Activated gamma-delta T cell treated with anti-CD3 and anti-CD28 coated beads, Interleukin-2, amount 50 U/mL, for 16 hours (primary cell): ENCODE results near the gene SMYD4.
"Not testable (repeated sequence)": the region's sequence is repeated elsewhere in the genome, so short reads cannot be mapped to it uniquely, and the experiment has no call there.

Experiments used
- DNase-seq: peaks from one replicate; pipeline ENCODE4 v3.0.0-alpha.2; 2020; ENCODE audit warnings: low read depth

SMYD4 gene

GRCh38 chr17:1820528-1821252 lies 9.0 kb downstream of the SMYD4 start:
- no peak for DNase-seq

GRCh38 chr17:1813088-1813487 lies 16.6 kb downstream of the SMYD4 start:
- no peak for DNase-seq

- DNase-seq, result no peak
These were observed 19.1 kb downstream of the SMYD4 start for GRCh38 chr17:1810450-1811103.

GRCh38 chr17:1809815-1810214 lies 19.9 kb downstream of the SMYD4 start:
- not testable (repeated sequence) for DNase-seq

GRCh38 chr17:1808644-1809043 lies 21.1 kb downstream of the SMYD4 start:
- no peak for DNase-seq

GRCh38 chr17:1807890-1808289 lies 21.8 kb downstream of the SMYD4 start:
- no peak for DNase-seq

- DNase-seq, result no peak
These were observed 26.4 kb downstream of the SMYD4 start for GRCh38 chr17:1803280-1803679.

GRCh38 chr17:1802429-1802828 lies 27.3 kb downstream of the SMYD4 start:
- DNase-seq, result no peak

- DNase-seq, result no peak
These were observed 29.0 kb downstream of the SMYD4 start for GRCh38 chr17:1800712-1801111.

GRCh38 chr17:1800240-1800639 lies 29.5 kb downstream of the SMYD4 start:
- DNase-seq, result no peak

- DNase-seq, result not testable (repeated sequence)
These were observed 31.9 kb downstream of the SMYD4 start for GRCh38 chr17:1797846-1798245.

GRCh38 chr17:1797323-1797722 lies 32.4 kb downstream of the SMYD4 start:
- DNase-seq, result no peak

- DNase-seq, result no peak
These were observed 32.9 kb downstream of the SMYD4 start for GRCh38 chr17:1796800-1797199.

GRCh38 chr17:1793447-1793806 lies 36.3 kb downstream of the SMYD4 start:
- DNase-seq, result no peak

- no peak for DNase-seq
These were observed 36.9 kb downstream of the SMYD4 start for GRCh38 chr17:1792495-1793446.

- no peak for DNase-seq
These were observed 39.8 kb downstream of the SMYD4 start for GRCh38 chr17:1789936-1790335.

- no peak for DNase-seq
These were observed 42.3 kb downstream of the SMYD4 start for GRCh38 chr17:1787301-1787902.

GRCh38 chr17:1786708-1787107 lies 43.0 kb downstream of the SMYD4 start:
- DNase-seq, result no peak

- DNase-seq, result no peak
These were observed 43.8 kb downstream of the SMYD4 start for GRCh38 chr17:1785930-1786329.

- no peak for DNase-seq
These were observed 45.7 kb downstream of the SMYD4 start for GRCh38 chr17:1783834-1784611.

- no peak for DNase-seq
These were observed 46.4 kb downstream of the SMYD4 start for GRCh38 chr17:1783271-1783670.

- no peak for DNase-seq
These were observed 47.5 kb downstream of the SMYD4 start for GRCh38 chr17:1782171-1782567.
